Bronchial epithelial cell (primary cell): ENCODE measurements around the gene CDH1. TPM values are rescaled to one million over a fixed set of nuclear protein-coding genes. Genes with fewer than 3 reads are reported as not detected.

Experiments used
- DNase-seq: peaks from one replicate; pipeline ENCODE4 v3.0.0-alpha.2; 2010; ENCODE audit warnings: low read depth
- FAIRE-seq: peaks from 2 replicates; lab custom pipeline; 2011; peaks lifted over from hg19 to GRCh38; lab: Jason Lieb, UNC
- H3K27me3 ChIP-seq: 2 replicates; pipeline ENCODE4 v1.5.1; 2011; ENCODE audit warnings: low read length; ENCODE audit not compliant: control insufficient read depth, insufficient read depth
- H3K36me3 ChIP-seq: 2 replicates; pipeline ENCODE4 v1.5.1; 2011; ENCODE audit warnings: low read length; ENCODE audit not compliant: control insufficient read depth, insufficient read depth
- H3K4me3 ChIP-seq: 2 replicates; pipeline ENCODE4 v1.5.1; 2011; ENCODE audit warnings: mild to moderate bottlenecking, low read depth, low read length, control low read depth
- total RNA-seq: library from RNA; depleted of rRNA; stranded (reverse); fragments of >200 nt; gene quantifications from 2 replicates; pipeline ENCODE4 v1.2.1, GENCODE V29; 2014
- TF ChIP-seq, protein P1 (sequence below): IDR thresholded peaks from 2 replicates; pipeline ENCODE4 v1.5.1; 2011; ENCODE audit warnings: mild to moderate bottlenecking, moderate library complexity, low read length, control low read depth, inconsistent platforms; ENCODE audit not compliant: insufficient read depth, severe bottlenecking

The CDH1 gene
- total RNA-seq, 1 donor from 2014 or later: 250 TPM

DNA sequence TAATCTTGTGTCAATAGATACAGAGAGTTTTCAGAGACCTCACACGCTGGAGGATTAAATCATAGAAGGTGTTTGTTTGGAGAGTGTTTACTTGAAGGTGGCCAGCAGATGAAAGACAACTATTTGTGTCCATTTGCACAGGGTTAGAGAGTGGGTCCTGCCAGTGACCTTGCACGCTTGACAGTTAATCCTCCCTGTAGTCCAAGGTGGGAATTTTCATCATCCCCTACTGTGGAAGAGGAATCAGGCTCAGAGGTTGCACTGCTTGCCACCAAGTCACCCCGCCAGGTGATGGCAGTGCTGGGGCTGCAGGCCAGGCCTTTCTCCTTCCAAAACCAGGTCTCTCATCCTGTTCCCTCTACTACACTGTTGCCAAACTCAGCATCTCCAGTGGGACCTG lies 12.3 kb downstream of the CDH1 start:
- no peak for FAIRE-seq
- Histone ChIP-seq H3K36me3 (peaks cover 12% of the 10 kb centered on the region), H3K4me3 (no peak overlapping the region), H3K27me3 (no peaks in the 10 kb centered on the region)
- DNase-seq: no peak
- TF ChIP-seq, protein P1, sequence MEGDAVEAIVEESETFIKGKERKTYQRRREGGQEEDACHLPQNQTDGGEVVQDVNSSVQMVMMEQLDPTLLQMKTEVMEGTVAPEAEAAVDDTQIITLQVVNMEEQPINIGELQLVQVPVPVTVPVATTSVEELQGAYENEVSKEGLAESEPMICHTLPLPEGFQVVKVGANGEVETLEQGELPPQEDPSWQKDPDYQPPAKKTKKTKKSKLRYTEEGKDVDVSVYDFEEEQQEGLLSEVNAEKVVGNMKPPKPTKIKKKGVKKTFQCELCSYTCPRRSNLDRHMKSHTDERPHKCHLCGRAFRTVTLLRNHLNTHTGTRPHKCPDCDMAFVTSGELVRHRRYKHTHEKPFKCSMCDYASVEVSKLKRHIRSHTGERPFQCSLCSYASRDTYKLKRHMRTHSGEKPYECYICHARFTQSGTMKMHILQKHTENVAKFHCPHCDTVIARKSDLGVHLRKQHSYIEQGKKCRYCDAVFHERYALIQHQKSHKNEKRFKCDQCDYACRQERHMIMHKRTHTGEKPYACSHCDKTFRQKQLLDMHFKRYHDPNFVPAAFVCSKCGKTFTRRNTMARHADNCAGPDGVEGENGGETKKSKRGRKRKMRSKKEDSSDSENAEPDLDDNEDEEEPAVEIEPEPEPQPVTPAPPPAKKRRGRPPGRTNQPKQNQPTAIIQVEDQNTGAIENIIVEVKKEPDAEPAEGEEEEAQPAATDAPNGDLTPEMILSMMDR: peak; percentile 18

DNA sequence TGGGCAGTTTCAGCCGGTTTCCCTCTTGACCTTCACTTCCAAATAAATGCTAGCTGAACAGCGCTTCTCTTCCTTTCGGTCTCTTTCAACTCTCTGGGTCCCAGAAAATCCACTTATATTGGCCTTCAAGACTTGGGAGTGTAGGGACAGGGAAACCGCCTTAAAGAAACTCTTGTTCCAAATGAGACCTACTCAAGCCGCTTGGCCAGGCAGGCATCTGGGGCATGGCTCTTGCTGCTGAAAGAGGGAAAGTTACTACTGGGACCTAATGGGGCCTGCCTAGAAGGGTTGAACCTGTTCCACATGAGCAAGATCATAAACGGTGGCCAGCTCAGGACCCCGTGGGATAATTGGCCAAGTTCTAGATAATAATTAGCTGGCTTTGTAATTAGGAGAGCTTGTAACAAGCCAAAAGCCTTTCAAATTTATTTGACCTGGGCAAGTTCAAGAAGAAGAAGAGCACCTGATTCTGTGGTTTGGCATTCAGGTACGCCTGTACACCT lies 13.2 kb downstream of the CDH1 start:
- no peak for FAIRE-seq

DNA sequence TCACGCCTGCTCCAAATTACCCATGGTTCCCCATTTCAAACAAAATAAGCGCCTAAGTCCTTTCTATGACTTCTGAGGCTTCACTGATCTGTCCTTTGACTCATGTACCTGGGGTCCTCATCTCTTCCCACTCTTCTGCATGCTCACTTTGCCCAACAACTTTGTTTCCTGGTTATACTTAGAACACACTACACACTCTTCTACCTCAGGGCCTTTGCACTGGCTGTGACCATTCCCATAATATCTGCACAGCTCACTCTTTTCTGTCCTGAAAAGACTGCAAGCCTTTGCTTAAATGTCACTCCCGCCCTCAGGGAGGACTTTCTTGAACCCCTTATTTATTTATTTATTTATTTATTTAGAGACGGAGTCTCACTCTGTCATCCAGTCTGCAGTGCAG lies 14.1 kb downstream of the CDH1 start:
- H3K36me3 ChIP-seq: peaks cover 12% of the 10 kb centered on the region
- H3K27me3 ChIP-seq: no peaks in the 10 kb centered on the region
- FAIRE-seq: no peak
- no peak for DNase-seq
- TF ChIP-seq, protein P1: no peak
- no peak overlapping the region for H3K4me3 ChIP-seq

More for the DNA sequence above, 13.2 kb downstream of the CDH1 start:
- no peaks in the 10 kb centered on the region for H3K27me3 ChIP-seq
- H3K4me3 ChIP-seq: no peak overlapping the region
- H3K36me3 ChIP-seq: peaks cover 12% of the 10 kb centered on the region
- no peak for DNase-seq
- TF ChIP-seq, protein P1: no peak

DNA sequence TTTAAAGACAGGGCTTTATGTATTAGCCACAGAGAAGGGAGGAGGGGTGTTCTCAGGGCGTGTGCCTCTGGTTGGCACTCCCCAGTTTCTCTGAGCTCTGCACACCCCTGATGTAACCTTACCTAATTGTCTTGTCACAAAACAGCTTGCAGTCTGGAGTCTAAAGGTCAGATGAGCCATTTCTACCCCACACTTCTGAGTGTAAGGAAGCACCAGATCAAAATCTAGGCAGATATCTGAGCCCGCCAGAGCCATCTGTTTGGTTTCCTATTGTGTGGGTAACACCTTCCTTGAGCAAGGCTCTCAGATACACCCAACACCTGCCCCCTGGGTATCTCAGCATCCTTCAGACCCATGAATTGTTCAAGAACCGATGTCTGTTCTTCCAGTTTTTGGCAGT lies 15.5 kb downstream of the CDH1 start:
- Histone ChIP-seq H3K27me3 (no peaks in the 10 kb centered on the region), H3K4me3 (no peak overlapping the region), H3K36me3 (peaks cover 6% of the 10 kb centered on the region)
- FAIRE-seq (no peak), DNase-seq (no peak)
- TF ChIP-seq, protein P1: no peak

DNA sequence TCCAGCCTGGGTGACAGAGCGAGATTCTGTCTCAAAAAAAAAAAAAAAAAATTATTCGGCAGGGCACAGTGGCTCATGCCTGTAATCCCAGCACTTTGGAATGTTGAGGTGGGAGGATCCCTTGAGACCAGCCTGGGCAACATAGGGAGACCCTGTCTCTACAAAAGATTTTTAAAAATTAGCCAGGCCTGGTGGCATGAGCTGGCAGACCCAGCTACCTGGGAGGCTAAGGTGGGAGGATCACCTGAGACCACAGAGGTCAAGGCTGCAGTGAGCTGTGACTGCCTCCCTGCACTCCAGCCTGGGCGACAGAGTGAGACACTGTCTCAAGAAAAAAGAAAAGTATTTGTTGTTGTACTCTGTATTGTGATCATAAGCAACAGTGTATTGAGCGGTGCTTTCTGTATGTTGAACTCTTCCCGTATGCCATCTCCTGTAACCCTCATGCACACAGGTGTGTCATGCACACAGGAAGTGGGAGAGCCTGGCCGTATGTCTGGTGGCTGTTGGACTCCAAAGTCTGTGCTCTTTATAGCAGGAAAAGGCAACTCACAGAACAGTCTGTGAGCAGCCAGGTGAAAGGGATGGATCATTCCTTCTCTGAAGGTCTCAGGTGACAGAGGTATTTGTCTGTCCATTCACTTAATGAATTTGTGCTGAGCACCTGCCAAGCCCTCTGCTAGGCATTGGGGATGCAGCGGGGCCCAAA lies 17.1 kb downstream of the CDH1 start:
- FAIRE-seq (no peak), DNase-seq (peak; percentile 67)
- TF ChIP-seq, protein P1: no peak
- H3K27me3 ChIP-seq: no peaks in the 10 kb centered on the region
- peaks cover 9% of the 10 kb centered on the region for H3K36me3 ChIP-seq
- H3K4me3 ChIP-seq: no peak overlapping the region
